ENCODE results near the gene CHSY1. TPM values are rescaled to one million over a fixed set of nuclear protein-coding genes. Genes with fewer than 3 reads are reported as not detected.
A peak's percentile ranks its signal among the peaks of the same experiment; 100 is the strongest.

CHSY1 gene
- total and polyA plus RNA-seq, 5 donors: 11.9 to 44.7 (median 27.0) TPM

- Histone ChIP-seq H3K27ac (ENCODE audit: low read length) (peak overlapping the region; percentile 92), H3K4me1 (ENCODE audit: control insufficient read depth, insufficient read depth, low read length) (peaks cover 10% of the 10 kb centered on the region), H3K4me3 (ENCODE audit: low read length) (no peak overlapping the region), H3K27me3 (ENCODE audit: control insufficient read depth, insufficient read depth) (no peaks in the 10 kb centered on the region), H3K9me3 (ENCODE audit: control insufficient read depth, low read length) (no peaks in the 10 kb centered on the region)
- WGBS: 85% methylated on average over 6 of the region's 6 CpGs
- intact Hi-C loops (cut with DNase I): no loop called here
- no peak for ATAC-seq
- no peak for DNase-seq
Measured at GRCh38 chr15:101168898-101169494, 82.9 kb downstream of the CHSY1 start.

GRCh38 chr15:101168463-101168824 is 83.4 kb downstream of the CHSY1 start:
- no peaks in the 10 kb centered on the region for H3K27me3 ChIP-seq (ENCODE audit: control insufficient read depth, insufficient read depth)
- DNase-seq (peak; percentile 69 to 87 (median 85)), ATAC-seq (peak; percentile 23 to 44)
- peak overlapping the region; percentile 92 for H3K27ac ChIP-seq (ENCODE audit: low read length)
- H3K4me1 ChIP-seq (ENCODE audit: control insufficient read depth, insufficient read depth, low read length): peaks cover 10% of the 10 kb centered on the region
- H3K4me3 ChIP-seq (ENCODE audit: low read length): no peak overlapping the region
- intact Hi-C loops (cut with DNase I): no loop called here
- no peaks in the 10 kb centered on the region for H3K9me3 ChIP-seq (ENCODE audit: control insufficient read depth, low read length)
- 17% methylated on average over 1 of the region's 1 CpG for WGBS

GRCh38 chr15:101167753-101168462 is 83.9 kb downstream of the CHSY1 start:
- intact Hi-C loops (cut with DNase I): no loop called here
- ATAC-seq (peak; percentile 86 to 92), DNase-seq (peak; percentile 88 to 91 (median 91))
- 29% methylated on average over 13 of the region's 13 CpGs for WGBS
- H3K27me3 ChIP-seq (ENCODE audit: control insufficient read depth, insufficient read depth): no peaks in the 10 kb centered on the region
- H3K4me1 ChIP-seq (ENCODE audit: control insufficient read depth, insufficient read depth, low read length): peaks cover 13% of the 10 kb centered on the region
- peak overlapping the region; percentile 92 for H3K27ac ChIP-seq (ENCODE audit: low read length)
- no peak overlapping the region for H3K4me3 ChIP-seq (ENCODE audit: low read length)
- no peaks in the 10 kb centered on the region for H3K9me3 ChIP-seq (ENCODE audit: control insufficient read depth, low read length)

GRCh38 chr15:101167411-101167752 is 84.5 kb downstream of the CHSY1 start:
- H3K9me3 ChIP-seq (ENCODE audit: control insufficient read depth, low read length): no peaks in the 10 kb centered on the region
- ATAC-seq (no peak), DNase-seq (no peak)
- 67% methylated on average over 3 of the region's 3 CpGs for WGBS
- peaks cover 13% of the 10 kb centered on the region for H3K4me1 ChIP-seq (ENCODE audit: control insufficient read depth, insufficient read depth, low read length)
- no peaks in the 10 kb centered on the region for H3K27me3 ChIP-seq (ENCODE audit: control insufficient read depth, insufficient read depth)
- intact Hi-C loops (cut with DNase I): no loop called here
- peak overlapping the region; percentile 92 for H3K27ac ChIP-seq (ENCODE audit: low read length)
- no peak overlapping the region for H3K4me3 ChIP-seq (ENCODE audit: low read length)

GRCh38 chr15:101165905-101166471 is 85.9 kb downstream of the CHSY1 start:
- no peak for ATAC-seq
- Histone ChIP-seq H3K9me3 (ENCODE audit: control insufficient read depth, low read length) (no peaks in the 10 kb centered on the region), H3K4me1 (ENCODE audit: control insufficient read depth, insufficient read depth, low read length) (peaks cover 13% of the 10 kb centered on the region), H3K27me3 (ENCODE audit: control insufficient read depth, insufficient read depth) (no peaks in the 10 kb centered on the region), H3K4me3 (ENCODE audit: low read length) (no peak overlapping the region), H3K27ac (ENCODE audit: low read length) (no peak overlapping the region)
- intact Hi-C loops (cut with DNase I): no loop called here
- WGBS: 91% methylated on average over 2 of the region's 2 CpGs
- DNase-seq: no peak

GRCh38 chr15:101162701-101163483 is 89.0 kb downstream of the CHSY1 start:
- WGBS: 26% methylated on average over 12 of the region's 12 CpGs
- no peak overlapping the region for H3K4me3 ChIP-seq (ENCODE audit: low read length)
- peaks cover 5% of the 10 kb centered on the region for H3K4me1 ChIP-seq (ENCODE audit: control insufficient read depth, insufficient read depth, low read length)
- ATAC-seq: peak; percentile 53 to 80
- intact Hi-C loops (cut with DNase I): no loop called here
- peak overlapping the region; percentile 51 for H3K27ac ChIP-seq (ENCODE audit: low read length)
- no peaks in the 10 kb centered on the region for H3K9me3 ChIP-seq (ENCODE audit: control insufficient read depth, low read length)
- DNase-seq: peak; percentile 81 to 93 (median 92)
- H3K27me3 ChIP-seq (ENCODE audit: control insufficient read depth, insufficient read depth): no peaks in the 10 kb centered on the region

- peaks cover 2% of the 10 kb centered on the region for H3K4me1 ChIP-seq (ENCODE audit: control insufficient read depth, insufficient read depth, low read length)
- no peaks in the 10 kb centered on the region for H3K27me3 ChIP-seq (ENCODE audit: control insufficient read depth, insufficient read depth)
- no peak overlapping the region for H3K4me3 ChIP-seq (ENCODE audit: low read length)
- DNase-seq: no peak
- intact Hi-C loops (cut with DNase I): no loop called here
- H3K9me3 ChIP-seq (ENCODE audit: control insufficient read depth, low read length): no peaks in the 10 kb centered on the region
- WGBS: 75% methylated on average over 8 of the region's 8 CpGs
- no peak overlapping the region for H3K27ac ChIP-seq (ENCODE audit: low read length)
- no peak for ATAC-seq
Measured at GRCh38 chr15:101161656-101162055, 90.2 kb downstream of the CHSY1 start.

- no peak overlapping the region for H3K4me3 ChIP-seq (ENCODE audit: low read length)
- peaks cover 2% of the 10 kb centered on the region for H3K4me1 ChIP-seq (ENCODE audit: control insufficient read depth, insufficient read depth, low read length)
- DNase-seq: no peak
- no peaks in the 10 kb centered on the region for H3K9me3 ChIP-seq (ENCODE audit: control insufficient read depth, low read length)
- 82% methylated on average over 11 of the region's 11 CpGs for WGBS
- no peak overlapping the region for H3K27ac ChIP-seq (ENCODE audit: low read length)
- intact Hi-C loops (cut with DNase I): no loop called here
- H3K27me3 ChIP-seq (ENCODE audit: control insufficient read depth, insufficient read depth): no peaks in the 10 kb centered on the region
- no peak for ATAC-seq
Measured at GRCh38 chr15:101159936-101160815, 91.7 kb downstream of the CHSY1 start.

- WGBS: 57% methylated on average over 15 of the region's 15 CpGs
- Histone ChIP-seq H3K27ac (ENCODE audit: low read length) (no peak overlapping the region), H3K9me3 (ENCODE audit: control insufficient read depth, low read length) (no peaks in the 10 kb centered on the region), H3K4me1 (ENCODE audit: control insufficient read depth, insufficient read depth, low read length) (peaks cover 2% of the 10 kb centered on the region), H3K27me3 (ENCODE audit: control insufficient read depth, insufficient read depth) (no peaks in the 10 kb centered on the region), H3K4me3 (ENCODE audit: low read length) (no peak overlapping the region)
- peak; percentile 51 to 74 for ATAC-seq
- DNase-seq: peak in 1 of 3 donors; percentile 68
- intact Hi-C loops (cut with DNase I): no loop called here
Measured at GRCh38 chr15:101159096-101159935, 92.5 kb downstream of the CHSY1 start.
